GM06990 (cell line): Measurements from ENCODE around the gene CCDC102A.

Experiments
- DNase-seq: peaks from one replicate; pipeline ENCODE4 v3.0.0-alpha.2; 2011; ENCODE audit not compliant: insufficient read length; ENCODE audit errors: extremely low read depth
- H3K27me3 ChIP-seq: replicated peaks from 2 replicates; pipeline ENCODE4 v1.6.0; 2011; ENCODE audit warnings: low read length; ENCODE audit not compliant: control insufficient read depth, insufficient read depth
- H3K36me3 ChIP-seq: 2 replicates; pipeline ENCODE4 v1.5.1; 2011; ENCODE audit warnings: low read length; ENCODE audit not compliant: control insufficient read depth, insufficient read depth
- H3K4me3 ChIP-seq: replicated peaks from 2 replicates; pipeline ENCODE4 v1.5.1; 2011; ENCODE audit warnings: low read depth, mild to moderate bottlenecking, control low read depth, low read length
- TF ChIP-seq, protein P1 (sequence below): IDR thresholded peaks from 2 replicates; pipeline ENCODE4 v1.5.1; 2011; ENCODE audit warnings: low read length, control low read depth, mild to moderate bottlenecking, inconsistent platforms; ENCODE audit not compliant: insufficient read depth, poor library complexity, severe bottlenecking

CCDC102A gene

DNA sequence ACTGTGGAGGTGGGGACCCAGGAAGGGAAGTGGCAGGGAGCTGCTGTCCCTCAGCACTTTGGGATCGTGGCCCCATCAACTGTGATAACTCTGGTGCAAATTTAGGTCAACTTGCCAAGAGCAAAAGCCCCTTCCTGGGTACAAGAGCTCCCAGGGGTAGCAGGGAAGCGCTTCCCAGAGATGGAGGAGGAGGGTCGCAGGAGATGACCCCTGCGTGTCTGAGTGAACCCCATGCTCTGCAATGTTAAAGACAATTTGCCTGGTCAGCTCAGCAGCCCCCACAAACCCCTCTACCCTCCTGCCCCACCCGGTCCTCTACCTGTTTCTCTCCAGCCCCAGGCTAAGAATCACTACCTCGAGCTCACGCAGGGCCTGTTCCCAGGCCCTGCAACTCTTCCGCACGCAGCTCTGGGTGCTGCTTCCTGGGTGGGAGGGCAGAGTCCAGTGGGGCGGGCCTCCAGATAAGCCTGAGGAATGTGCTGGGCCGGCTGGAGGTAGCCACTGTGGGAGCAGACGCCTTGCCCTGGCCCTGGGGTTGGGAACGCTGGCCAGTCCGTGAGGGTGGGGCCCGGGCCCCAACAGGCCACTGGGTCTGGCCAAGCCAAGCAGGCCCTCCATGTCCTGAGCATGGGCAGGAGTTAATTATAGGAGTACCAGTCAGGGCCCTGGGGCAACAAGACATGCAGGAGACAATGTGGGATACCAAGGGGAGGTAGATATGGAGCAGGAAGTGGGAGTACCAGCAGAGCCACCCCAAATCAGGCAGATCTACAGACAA, 56.2 kb downstream of the CCDC102A start:
- no peak for DNase-seq
- TF ChIP-seq, protein P1, sequence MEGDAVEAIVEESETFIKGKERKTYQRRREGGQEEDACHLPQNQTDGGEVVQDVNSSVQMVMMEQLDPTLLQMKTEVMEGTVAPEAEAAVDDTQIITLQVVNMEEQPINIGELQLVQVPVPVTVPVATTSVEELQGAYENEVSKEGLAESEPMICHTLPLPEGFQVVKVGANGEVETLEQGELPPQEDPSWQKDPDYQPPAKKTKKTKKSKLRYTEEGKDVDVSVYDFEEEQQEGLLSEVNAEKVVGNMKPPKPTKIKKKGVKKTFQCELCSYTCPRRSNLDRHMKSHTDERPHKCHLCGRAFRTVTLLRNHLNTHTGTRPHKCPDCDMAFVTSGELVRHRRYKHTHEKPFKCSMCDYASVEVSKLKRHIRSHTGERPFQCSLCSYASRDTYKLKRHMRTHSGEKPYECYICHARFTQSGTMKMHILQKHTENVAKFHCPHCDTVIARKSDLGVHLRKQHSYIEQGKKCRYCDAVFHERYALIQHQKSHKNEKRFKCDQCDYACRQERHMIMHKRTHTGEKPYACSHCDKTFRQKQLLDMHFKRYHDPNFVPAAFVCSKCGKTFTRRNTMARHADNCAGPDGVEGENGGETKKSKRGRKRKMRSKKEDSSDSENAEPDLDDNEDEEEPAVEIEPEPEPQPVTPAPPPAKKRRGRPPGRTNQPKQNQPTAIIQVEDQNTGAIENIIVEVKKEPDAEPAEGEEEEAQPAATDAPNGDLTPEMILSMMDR = no peak
- no peak overlapping the region for H3K4me3 ChIP-seq
- no peaks in the 10 kb centered on the region for H3K36me3 ChIP-seq
- no peaks in the 10 kb centered on the region; the same call in 1 of the 2 replicates for H3K27me3 ChIP-seq

DNA sequence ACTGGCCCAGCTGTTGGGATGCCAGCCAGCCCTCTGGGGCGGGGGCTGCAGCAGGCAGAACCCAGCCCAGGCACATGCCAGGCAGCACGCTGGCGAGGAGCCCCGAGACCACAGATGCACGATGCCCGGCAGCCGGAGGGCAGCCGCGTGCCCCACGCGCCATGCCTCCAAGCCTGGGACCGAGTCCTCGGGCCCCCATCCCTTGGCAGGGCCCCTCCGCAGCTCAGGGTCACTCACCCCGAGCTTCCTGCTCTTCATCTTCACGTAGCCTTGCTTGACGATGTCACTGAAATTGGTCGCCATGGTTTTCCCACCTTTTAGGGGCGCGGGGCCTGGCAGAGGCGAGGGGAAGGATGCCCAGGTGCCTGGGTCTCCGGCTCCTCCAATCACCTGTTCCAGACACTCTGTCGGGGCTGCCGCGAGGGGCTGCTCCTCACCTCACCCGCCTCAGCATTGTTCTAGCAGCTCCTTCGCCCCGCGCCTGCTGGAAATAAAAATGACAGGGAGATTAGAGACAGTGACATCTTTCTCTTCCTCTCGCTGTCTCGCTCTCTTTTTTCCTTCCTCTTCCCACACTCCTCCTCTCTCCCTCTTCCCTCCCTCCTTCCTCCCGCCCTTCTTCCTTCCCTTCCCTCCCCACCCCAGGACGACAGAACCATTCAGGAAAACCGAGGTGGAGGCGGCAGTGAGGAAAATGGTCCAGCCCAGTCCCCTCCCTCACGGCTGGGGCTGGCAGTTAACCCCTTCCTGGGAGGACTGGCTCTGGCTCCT, 57.0 kb downstream of the CCDC102A start:
- Histone ChIP-seq H3K27me3 (no peaks in the 10 kb centered on the region; the same call in 1 of the 2 replicates), H3K36me3 (no peaks in the 10 kb centered on the region), H3K4me3 (no peak overlapping the region)
- DNase-seq = no peak
- TF ChIP-seq, protein P1 = no peak

DNA sequence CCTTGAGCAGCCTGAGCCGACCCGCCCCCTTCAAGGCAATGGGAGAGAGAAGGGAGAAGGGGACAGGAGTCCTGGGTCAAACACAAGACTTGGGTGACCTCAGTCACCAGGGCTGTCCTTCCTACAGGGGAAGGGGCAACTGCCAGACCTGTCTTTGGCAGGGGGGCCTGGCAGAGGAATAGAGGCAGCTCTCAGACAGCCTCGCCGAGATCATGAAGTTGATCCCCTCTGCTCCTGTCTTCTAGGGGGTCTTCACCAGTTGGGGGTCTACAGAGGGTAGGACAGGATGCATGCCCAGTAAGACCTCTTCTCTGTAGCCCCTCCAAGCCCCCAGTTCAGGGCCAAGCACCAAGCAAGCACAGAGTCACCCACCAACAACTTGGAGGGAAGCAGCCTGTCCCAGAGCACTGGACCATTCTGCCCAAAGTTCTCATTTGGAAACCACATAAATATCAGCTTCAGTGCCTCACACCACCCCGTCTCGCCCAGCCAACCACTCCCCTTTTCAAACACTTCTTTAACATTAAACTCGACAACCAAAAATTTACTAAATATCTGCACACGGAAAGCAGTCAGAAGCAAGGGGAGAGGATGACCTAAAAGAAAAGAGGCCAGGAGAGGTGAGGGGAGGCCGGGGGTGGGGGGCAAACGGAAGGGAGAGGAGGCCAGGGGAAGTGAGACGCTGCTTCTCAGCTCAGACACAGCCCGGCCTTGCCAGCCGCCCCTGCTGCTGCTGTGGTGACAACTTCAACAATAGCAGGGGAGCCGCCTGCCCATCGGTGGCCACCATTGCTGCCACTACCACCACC, 57.8 kb downstream of the CCDC102A start:
- no peak overlapping the region for H3K4me3 ChIP-seq

DNA sequence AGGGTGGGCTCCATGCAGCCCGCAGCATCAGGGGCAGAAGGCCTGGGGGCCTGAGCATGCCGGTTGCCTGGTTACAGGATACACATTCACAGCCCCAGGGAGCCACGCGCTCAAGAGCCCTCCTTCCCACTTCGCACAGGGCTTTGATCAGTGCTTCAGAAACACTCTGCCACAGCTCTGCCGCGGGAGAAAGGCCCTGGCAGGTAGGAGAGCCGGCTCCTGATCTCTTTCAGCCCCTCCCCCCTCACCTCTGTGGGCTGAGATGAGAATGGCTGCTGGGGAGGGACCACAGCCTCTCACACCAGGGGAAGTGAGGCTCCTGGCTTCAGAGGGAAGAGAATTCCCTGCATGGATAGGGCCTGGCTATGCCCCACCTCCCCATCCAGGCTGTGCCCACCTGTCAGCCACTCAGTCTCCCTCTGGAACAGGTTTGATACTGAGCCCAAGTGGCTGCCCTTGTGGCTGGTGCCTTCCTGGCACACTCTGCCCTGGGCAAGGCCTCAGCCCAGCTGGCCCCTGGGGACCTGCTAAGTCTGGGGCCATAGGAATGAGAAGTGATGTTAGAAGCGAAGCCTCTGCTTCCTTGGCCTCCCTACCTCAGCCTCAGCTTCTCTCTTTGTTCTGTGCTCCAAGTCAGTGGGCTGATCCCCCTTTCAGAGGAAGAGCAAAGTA, 58.7 kb downstream of the CCDC102A start:
- TF ChIP-seq, protein P1 = no peak
- H3K27me3 ChIP-seq = no peaks in the 10 kb centered on the region; the same call in 1 of the 2 replicates
- no peak for DNase-seq
- no peak overlapping the region for H3K4me3 ChIP-seq
- peaks cover 7% of the 10 kb centered on the region for H3K36me3 ChIP-seq

More for the DNA sequence above, 57.8 kb downstream of the CCDC102A start:
- Histone ChIP-seq H3K36me3 (no peaks in the 10 kb centered on the region; the same call in 1 of the 2 replicates), H3K27me3 (no peaks in the 10 kb centered on the region; the same call in 1 of the 2 replicates)
- no peak for DNase-seq
- TF ChIP-seq, protein P1 = no peak
